HCEC 1CT (cell line): ENCODE data around the gene CLMN.

Source experiments
- DNase-seq: peaks from one replicate; pipeline ENCODE4 v3.0.0-alpha.2; 2017

The CLMN gene

DNA sequence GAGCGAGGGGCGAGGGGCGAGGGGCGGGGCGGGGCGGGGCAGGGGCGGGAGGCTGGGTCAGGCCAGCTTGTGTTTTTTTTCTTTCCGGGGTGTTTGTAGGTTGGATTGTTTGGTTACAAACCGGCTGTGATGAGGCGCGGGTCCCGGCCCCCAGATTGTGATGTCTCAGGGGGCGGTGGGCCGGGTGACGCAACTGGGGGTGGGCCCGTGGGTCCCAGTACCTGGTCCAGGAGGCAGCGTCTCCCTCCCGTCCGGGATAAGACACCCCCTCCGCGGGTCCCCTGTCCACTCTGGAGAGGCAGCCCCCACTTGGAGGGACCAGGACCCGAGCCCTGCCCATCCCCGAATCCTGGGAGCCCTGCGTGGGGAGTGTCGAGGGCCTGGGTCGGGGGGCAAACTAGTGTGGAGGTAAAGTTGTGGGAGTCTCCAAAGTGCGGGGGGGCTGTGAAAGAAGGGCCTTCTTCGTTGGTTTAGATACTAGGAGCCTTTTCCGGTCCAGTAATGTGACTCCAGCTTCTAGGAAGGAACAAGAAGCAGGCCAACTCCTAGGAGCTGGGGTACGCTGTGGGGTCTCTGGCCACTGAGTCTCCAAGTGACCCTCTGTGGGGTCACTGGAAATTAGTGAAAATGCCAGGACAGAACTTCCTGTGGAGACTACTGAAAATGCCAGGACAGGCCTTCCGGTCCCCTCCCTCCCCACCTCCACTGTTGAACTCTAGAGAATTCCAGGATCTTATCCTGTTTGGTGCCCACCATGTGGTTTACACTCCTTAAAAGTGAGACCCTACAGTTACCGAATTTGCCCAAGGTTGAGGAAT, 579 bp upstream of the CLMN start:
- no peak for DNase-seq

DNA sequence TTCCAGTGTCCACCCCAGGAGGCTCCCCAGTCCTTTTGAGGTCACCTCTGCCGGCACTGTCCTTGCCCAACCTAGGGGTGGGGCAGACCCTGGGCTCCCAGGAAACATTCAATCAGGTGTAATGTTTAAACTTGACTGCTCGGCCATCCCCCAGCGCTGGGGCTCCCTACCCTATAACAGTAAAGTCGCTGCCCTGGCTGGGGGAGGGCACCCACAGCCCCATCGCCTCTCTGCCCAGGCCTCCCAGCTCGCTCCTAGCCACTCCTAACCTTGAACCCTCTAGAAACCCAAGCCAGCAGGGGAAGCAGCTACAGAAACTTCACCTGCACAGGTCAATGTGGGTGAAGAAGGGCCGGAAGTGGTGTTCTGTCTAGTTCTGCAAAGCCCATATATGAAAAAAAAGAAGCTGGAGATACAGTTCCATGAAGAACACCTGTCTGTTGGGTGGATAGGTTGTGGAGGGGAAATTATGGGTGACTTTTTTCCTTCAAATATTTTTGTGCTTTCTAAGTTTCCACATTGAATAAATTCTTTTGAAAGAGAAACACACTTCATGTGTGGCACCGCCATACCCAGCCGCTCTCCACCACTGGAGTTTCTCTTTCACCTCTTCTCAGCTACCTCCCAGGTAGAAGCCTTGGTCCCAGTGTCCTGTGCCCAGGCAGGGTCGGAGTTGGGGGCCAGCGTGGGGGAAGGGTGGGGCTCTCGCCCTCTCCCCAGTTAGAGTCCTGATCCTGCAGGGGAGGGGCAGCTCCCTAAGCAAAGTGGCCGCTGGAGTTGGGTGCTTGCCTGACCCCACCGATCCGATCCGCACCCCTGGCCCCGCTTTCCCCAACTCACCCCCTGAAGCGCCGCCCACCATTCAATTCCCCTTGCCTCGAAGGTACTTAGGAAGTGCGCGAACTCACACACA, 1.1 kb downstream of the CLMN start:
- DNase-seq, result no peak

DNA sequence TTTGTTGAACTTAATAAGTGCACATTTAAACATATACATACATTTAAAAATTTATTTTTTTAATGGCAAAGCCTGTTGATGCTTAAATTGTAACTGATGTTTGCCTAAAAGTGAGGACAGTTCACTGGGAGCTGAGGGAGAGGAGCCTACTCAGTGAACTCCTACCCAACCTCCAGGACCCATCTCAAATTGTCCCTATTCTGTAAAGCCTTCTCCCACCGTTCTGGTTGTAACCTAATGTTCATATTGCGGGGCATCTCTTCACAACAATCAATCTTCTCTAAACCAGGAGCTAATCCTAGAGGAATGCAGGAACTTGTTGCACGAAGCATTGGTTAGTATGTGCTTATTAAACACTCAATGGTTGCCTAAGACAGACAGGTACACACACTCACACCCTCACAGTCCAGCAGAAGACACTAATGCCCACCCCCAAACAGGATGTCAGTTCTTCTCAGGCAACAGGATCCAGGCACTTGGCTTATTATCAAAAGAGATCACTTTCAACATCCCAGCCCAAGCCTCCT, 1.8 kb downstream of the CLMN start:
- no peak for DNase-seq

DNA sequence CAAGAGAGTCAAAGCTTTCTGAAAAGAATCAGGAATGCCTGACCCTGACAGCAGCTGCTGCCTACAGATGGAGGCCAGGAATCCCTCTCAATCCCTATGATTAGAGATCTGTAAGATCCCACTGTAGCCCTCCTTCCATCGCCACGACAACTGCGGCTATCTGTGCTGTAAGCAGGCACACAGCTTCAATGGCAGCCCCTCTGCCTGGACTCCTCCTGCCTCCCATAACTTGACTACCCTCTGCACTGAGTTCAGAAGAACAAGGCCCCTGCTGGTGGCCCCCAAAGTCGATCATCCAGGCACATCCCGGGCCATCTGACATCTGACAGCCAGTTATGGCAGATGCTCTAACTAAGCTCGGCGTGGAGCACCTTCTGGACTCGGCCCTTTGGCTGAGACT, 2.9 kb downstream of the CLMN start:
- DNase-seq, result no peak

DNA sequence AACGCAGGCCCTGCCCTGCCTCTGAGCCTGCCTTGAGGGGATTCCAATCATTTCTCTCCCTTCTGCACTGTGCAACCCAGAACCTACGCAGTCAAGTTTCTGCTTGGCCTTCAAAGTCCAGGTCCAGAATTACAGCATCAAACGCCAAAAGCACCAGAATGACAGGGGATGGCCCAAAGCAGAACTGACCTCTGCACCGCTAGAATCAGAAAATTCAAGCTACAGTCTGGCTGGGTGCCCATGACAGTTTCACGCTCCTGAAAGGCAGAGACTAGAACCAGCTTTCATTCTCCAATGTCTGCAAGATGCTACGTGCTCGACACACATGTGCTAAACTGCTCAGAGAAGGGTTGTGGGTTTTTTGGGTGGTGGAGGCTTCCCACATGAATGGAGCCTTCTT, 4.1 kb downstream of the CLMN start:
- DNase-seq, result no peak

DNA sequence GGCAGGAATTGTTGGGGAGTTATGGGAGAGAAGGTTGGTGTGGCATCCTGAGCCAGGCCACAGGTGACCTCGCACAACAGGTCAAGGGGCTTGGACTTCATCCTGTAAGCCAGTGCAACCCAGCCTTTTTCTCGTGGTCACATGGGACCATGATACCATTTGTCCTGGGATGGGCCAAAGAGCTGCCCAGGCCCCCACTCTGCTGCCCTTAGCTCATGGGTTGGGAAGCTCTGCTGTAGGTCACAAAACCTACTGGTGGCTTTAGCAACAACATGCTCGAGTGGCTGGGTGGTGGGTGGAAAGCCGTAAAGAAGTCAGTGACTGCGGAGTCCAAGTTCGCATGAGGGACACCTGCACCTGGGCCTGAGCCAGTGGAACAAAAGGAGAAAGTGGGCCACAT, 4.6 kb downstream of the CLMN start:
- DNase-seq, result no peak

GRCh38 chr14:95314609-95315008, 5.1 kb downstream of the CLMN start:
- DNase-seq, result no peak

- peak; percentile 11 for DNase-seq
Observed at GRCh38 chr14:95313707-95314106, 6.0 kb downstream of the CLMN start.

GRCh38 chr14:95313190-95313589, 6.5 kb downstream of the CLMN start:
- DNase-seq, result no peak

- no peak for DNase-seq
Observed at GRCh38 chr14:95312311-95312710, 7.4 kb downstream of the CLMN start.

DNA sequence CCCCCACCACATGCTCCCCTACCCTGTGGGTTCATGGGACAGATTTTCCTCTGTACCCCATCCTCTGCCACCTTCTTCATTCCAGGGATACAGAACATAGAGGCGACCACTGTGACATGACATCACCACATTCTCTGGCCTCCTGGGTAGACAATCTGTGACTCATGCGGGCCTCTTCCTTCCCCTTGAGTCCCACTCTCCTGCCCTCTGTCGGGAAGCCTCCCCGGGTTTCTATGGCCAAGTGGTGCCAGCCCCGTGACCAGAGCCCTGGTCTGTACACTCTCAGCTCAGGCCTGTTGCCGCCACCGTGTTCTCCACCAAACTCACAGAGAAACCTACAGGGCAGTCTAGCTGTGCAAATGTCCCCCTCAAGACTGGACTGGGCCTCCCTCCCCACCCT, 8.0 kb downstream of the CLMN start:
- no peak for DNase-seq

- no peak for DNase-seq
Observed at GRCh38 chr14:95310635-95311380, 8.9 kb downstream of the CLMN start.

DNA sequence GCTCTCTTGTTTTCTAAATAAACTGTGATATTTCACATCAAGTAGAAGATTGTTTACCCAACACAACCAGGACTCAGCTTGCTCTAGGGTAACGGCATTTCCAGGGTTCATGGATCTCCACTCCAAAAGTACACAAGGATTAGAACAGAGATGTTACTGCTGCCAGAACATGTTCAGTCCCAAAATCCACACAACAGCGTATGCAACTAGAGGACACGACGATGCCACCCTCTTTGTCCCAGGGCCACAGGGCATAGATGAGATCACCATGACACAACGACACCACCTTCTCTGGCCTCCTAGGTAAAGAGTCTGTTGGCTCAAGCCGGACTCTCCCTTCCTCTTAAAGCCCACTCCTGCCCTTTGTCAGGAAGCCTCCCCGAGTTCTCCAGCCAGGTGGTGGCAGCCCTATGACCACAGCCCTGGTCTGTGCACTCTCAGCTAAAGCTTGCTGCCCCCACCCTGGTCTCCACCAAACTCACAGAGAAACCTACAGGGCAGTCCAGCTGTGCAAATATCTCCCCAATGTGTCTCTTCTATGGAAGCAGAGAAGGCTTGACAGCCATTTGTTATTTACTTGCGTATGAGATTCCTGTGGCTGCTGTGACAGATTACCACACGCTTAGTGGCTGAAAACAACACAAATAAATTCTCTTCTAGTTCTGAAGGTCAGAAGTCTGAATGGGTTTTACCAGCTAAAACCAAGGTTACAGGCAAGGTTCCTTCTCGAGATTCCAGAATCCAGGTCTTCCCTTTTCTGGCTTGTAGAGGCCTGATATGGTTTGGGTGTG, 10.3 kb downstream of the CLMN start:
- DNase-seq, result no peak

- DNase-seq, result no peak
Observed at GRCh38 chr14:95308073-95308472, 11.6 kb downstream of the CLMN start.

DNA sequence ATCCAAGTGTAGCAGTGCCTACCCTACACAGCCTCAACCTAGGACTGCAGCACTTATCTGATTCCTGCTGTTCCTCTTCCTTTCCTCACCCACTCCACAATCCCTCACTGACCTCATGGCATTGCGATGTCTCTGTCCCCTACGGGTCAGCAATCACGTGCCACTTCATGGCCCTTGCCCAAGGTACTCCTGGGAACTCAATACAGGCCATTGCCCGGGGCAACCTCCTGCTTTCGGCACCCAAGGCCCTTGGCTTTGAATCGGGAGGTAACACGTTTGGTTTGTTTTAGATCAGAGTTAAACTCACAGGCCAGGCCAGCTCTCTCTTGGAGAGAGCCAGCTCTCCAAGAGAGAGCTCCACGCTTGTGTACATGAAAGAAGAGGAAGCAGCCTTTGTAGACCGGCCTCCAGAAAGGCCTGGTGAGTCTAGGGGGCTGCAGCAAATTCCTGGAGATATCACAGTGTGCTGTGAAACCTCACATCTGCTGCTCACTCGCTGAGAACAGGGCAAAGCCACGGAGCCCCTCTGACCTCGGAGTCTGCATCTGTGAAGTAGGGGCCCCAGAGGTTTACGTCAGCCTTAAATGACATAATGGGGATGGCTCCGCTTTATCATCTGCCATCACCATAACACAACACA, 12.2 kb downstream of the CLMN start:
- no peak for DNase-seq

- DNase-seq, result no peak
Observed at GRCh38 chr14:95305940-95306339, 13.8 kb downstream of the CLMN start.

- no peak for DNase-seq
Observed at GRCh38 chr14:95305145-95305544, 14.6 kb downstream of the CLMN start.

DNA sequence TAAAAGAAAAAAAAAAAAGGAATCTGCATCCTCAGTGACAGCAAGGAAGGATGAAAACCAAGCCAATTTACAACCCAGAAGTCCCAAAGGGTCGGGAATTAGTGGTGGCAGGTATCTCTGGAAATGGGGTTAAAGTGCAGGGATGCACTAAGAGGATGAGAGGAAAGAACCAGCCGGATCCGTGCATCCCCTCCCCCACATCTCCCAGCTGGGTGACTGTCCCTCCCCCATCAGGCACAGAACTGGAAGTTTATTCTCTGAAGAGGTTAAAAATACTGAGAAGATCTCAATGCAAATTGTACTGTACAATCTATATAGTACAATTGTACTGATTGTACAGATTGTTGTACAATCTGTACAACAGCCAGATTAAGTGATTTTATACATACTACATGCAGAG, 15.4 kb downstream of the CLMN start:
- DNase-seq, result no peak

DNA sequence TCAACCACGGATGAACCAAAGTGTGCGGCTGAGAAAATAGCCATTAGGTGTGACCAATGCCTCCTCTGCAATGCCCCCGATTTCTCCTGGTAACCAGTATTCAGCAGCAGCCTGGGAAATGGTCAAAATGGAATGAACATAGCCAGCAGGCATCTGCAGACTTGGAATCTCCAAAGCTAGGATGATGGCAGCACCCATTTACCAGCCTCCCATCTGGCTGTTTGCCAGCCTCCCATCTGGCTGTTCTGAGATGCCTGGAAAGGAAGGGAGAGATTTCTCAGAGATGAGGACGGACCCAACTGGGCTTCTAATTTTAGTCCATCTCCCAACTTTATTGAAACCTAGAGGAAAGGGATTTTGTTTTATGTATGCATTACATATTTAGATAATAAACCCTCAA, 16.2 kb downstream of the CLMN start:
- DNase-seq, result no peak

DNA sequence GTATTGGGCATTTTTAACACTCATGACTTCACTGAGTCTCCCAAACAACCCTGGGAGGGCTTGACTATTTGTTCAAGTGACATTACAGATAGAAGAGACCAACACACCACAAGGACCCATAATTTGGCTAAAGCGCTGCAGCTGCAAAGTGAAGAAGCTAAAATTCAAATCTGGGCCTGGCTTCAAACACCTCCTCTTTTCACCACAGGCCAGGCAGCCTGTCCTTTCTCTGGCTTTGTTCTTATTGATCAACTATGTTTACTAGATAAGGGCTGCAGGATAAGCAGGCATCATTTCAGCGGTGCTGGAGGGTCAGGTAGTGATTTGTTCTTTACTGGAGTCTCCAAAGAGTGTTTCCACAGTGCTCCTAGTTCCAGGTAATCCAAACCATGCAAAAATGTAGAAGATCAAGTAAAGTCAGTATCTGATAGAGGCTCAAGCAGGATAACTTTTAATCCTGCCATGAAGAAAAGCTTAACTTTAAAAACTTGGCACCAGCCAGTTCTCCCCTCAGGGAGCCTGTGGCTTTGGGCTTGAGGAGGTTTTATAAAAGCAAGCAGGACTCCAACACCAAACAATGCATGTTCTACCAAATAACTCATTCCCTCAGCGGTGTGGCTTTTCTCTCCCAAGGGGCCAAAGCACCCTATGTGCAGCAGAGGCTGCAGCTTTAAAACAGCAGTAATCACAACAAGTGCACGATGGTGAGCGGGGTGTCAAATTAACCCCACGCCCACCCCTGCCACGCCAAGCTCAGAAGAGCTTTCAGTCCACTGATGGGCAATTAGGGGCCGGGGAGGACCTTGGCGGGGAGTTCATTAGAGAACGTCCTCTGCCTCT, 16.8 kb downstream of the CLMN start:
- DNase-seq, result no peak
